GM21515 (cell line): ENCODE results near the gene IFNL3.
"Not testable (repeated sequence)": the region's sequence is repeated elsewhere in the genome, so short reads cannot be mapped to it uniquely, and the experiment has no call there.

Source experiments
- ATAC-seq: cut with Tn5 transposase; IDR thresholded peaks from one replicate; pipeline ENCODE4 v1.9.1; 2021; ENCODE audit not compliant: unreplicated experiment

Gene IFNL3

DNA sequence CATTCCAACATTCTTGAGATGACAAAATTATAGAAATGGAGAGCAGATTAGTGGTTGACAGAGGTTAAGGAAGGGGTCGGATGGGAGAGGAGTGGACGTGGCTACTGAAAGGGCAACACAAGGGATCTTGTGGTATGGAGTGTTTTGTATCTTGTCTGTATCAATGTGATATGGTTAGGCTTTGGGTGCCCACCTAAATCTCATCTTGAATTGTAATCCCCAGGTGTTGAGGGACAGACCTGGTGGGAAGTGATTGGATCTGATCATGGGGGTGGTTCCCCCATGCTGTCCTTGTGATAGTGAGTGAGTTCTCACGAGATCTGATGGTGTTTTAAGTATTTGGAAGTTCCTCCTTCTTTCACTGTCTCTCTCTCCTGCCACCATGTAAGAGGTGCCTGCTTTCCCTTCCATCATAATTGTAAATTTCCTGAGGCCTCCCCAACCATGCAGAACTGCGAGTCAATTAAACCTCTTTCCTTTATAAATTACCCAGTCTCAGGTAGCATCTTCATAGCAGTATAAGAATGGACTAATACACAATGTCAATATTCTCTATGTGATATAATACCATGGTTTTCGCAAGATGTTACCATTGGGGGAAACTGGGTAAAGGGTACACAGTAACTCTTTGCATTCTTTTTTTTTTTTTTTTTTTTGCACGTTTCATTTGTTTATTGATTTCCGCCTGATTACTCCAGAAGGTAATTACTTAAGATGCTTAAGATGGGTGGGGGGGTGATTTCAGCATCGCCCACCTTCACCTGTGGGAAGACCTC is 8.8 kb upstream of the IFNL3 start:
- no peak for ATAC-seq

DNA sequence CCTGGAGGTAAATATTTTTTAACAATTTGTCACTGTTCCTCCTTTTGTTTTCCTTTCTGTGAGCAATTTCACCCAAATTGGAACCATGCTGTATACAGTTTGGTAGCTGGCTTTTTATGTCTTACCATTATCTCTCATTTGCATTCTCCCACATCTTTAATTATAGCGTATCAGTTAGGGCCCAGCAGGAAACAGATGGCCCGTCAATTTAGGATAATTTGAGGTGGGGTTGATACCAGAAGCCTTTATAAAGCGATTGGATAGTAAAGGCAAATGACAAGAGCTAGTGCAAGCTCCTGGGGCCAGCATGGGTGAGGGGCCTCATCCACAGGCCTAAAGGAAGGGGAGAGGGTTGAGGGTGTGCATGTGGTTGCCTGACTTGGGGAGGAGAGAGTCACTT is 7.7 kb upstream of the IFNL3 start:
- no peak for ATAC-seq

GRCh38 chr19:39251846-39252245 is 7.0 kb upstream of the IFNL3 start:
- no peak for ATAC-seq

DNA sequence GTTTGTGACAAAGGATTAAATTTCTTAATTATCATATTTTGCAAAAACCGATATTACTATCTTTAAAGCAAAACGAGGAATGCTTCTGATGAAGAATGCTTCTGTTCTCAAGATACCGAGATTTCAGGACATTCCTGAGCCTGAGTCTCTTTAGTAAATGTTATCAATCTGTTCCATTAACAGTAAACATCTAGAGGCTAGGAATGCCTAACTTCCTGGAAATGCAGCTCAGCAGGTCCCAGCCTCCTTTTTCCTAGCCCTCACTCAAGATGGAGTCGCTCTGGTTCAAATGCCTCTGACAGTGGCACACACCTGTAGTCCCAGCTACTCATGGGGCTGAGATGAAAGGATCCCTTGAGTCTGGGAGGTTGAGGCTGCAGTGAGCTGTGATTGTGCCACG is 6.3 kb upstream of the IFNL3 start:
- no peak for ATAC-seq

GRCh38 chr19:39248806-39249205 is 4.0 kb upstream of the IFNL3 start, which contains the start of gene IFNL4:
Gene IFNL4, minus strand, starts transcription at chr19:39248856.
- ATAC-seq = no peak

GRCh38 chr19:39247701-39248664 is 3.2 kb upstream of the IFNL3 start:
- no peak for ATAC-seq

DNA sequence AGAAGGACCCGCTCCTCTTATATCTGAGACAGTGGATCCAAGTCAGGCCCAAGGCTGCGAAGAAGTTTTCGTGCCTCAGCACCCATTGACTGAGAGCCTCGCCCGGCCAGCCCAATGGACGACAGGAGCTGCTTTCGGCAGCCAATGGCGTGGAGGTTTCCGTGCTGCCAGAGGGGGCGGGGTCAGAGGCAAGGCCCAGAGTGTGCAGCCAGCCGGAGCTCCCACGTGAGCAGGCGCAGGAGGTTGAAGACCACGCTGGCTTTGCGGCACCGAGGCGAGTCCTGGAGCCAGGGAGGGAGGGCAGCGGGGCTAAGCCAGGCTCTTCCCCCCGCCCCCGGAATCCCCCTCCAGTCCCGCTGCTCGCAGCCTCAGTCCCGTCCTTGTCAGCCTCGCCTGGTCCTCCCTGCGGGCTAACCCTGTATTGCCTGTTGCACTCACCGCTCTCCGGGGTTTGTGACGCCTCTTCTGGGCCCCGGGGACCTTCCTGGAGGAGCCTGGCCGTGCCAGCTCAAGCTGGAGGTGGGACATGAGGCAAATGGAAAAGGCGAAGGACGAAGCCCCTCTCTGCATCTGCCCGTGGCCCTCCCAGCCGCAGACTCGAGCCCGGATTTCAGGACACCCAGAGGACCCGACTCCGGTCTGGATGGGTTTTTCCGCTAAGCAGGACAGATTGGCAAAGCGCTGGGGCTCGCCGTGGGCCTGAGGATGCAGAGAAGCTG is 2.3 kb upstream of the IFNL3 start:
- no peak for ATAC-seq

DNA sequence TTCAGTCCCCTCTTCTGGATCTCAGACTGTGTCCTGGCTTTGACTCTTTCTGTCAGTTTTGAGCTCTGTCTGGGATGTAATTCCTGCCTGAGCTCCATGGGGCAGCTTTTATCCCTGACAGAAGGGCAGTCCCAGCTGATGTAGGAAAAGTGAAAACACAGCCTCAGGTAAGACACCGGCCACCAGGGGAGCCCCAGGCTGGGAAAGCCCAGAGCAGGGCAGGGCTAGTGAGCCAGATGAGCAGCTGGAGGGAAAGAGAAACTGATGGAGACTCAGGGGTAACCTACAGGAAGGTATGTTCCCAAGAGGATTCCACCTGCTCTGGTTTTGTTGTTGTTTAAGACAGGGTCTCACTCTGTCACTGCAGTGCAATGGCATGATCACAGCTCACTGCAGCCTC is 360 bp upstream of the IFNL3 start:
- not testable (repeated sequence) for ATAC-seq

GRCh38 chr19:39243741-39244140 is 1.1 kb downstream of the IFNL3 start:
- not testable (repeated sequence) for ATAC-seq

- no peak for ATAC-seq
These were observed 4.4 kb downstream of the IFNL3 start for GRCh38 chr19:39240421-39240820.

GRCh38 chr19:39238944-39239343 is 5.9 kb downstream of the IFNL3 start:
- ATAC-seq = no peak

DNA sequence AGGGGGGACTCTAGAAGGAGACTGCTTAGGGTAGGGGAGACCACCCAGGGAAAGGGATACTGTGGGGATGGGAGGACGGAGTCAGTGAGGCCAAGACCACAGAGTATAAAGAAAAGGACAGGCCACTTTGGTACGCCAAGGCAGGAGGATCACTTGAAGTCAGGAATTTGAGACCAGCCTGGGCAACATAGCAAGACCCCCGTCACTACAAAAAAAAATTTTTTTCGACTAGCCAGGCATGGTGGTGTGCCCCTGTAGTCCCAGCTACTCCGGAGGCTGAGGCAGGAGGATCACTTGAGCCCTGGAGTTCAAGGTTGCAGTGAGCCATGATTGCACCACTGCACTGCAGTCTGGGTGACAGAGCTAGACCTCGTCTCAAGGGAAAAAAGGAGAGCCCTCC is 6.6 kb downstream of the IFNL3 start:
- ATAC-seq = no peak

- ATAC-seq = no peak
These were observed 7.3 kb downstream of the IFNL3 start for GRCh38 chr19:39237200-39238184.

DNA sequence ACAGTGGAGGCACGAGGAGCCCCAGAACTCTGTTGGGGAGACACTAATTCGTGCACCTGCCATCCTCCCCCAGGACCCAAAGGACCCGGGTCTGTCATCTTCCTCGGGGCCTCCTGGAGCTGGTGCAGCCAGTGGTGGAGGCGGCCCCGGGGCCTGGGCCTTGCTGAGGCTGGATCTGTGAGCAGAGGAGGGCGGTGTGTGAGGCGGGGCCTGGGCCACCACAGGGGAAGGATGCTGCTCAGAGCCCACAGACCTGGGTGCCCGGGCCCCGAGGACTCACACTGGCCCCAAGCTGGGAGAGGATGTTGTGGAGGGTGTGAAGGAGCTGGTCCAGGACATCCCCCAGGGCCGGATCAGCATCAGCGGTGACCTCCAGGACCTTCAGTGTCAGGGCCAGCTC is 8.3 kb downstream of the IFNL3 start:
- no peak for ATAC-seq

DNA sequence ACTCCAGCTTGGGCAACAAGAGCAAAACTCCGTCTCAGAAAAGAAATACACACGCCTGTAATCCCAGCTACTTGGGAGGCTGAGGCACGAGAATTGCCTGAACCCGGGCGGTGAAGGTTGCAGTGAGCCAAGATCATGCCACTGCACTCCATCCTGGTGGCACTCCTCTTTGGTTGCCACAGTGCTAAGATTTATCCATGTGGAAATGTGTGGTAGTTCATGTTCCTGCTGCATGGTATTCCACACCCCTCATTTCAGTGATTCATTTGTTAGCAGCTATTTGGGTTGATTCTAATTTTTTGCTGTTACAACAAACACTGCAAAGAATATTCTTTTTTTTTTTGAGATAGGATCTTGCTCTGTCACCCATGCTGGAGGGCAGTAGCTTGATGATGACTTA is 12.1 kb downstream of the IFNL3 start:
- ATAC-seq = no peak

DNA sequence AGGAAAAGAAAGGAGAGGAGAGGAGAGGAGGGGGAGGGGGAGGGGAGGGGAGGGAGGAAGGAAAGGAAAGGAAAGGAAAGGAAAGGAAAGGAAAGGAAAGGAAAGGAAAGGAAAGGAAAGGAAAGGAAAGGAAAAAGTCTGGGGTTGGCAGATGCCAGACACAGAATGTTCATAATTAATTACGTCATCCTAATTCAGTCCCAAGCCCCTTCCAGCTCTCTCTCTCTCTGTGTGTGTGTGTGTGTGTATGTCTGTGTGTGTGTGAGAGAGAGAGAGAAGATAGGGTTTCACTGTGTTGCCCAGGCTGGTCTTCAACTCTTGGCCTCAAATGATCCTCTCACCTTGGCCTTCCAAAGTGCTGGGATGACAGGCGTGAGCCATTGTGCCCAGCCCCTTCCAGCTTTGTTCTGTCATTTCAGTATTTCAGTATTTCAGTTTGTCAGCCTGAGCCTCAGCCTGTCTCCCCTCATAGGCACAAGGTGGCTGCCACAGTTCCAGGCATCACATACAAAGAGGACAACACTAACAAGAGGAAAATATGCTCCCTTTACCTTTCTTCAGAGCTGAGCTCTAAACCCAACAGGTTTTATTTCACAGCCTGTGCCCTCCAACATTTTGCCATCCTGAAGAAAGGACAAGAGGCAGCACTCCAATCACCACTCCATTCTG is 14.6 kb downstream of the IFNL3 start:
- ATAC-seq = no peak

GRCh38 chr19:39224910-39225309 is 19.9 kb downstream of the IFNL3 start:
- ATAC-seq = no peak

DNA sequence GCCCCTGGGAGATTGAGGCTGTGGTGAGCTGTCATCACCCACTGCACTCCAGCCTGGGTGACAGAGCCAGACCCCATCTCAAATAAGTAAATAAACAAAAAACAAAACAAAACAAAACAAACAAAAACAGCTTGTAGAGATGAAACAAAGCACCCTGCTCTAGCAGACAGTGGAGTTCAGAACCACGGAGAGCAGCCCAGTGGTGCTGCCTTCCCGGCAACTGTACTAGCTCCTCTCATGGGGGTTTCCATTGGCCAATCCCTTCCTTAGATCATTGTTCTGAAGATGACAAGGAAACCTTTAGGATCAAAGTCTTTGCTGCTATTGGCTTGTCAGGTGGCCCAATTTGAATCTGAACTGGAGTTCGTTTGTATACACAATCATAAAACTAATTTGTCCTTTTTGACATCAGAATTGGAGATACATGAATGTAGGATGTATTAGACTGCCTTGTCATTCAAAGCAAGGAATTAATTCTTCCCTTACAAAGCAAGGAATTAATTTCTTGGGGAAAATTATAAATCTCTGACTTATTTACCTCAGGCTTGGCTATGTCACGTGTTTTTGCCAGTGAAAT is 21.0 kb downstream of the IFNL3 start:
- ATAC-seq = no peak

GRCh38 chr19:39219108-39219507 is 25.7 kb downstream of the IFNL3 start:
- not testable (repeated sequence) for ATAC-seq
